HG03159 (cell line): ENCODE data around the gene PYURF.
A peak's percentile ranks its signal among the peaks of the same experiment; 100 is the strongest.
"Not testable (repeated sequence)": the region's sequence is repeated elsewhere in the genome, so short reads cannot be mapped to it uniquely, and the experiment has no call there.

Experiments
- ATAC-seq: cut with Tn5 transposase; IDR thresholded peaks from one replicate; pipeline ENCODE4 v1.9.1; 2021; ENCODE audit warnings: mild to moderate bottlenecking, moderate library complexity; ENCODE audit not compliant: unreplicated experiment

The PYURF gene, protein sequence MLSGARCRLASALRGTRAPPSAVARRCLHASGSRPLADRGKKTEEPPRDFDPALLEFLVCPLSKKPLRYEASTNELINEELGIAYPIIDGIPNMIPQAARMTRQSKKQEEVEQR

DNA sequence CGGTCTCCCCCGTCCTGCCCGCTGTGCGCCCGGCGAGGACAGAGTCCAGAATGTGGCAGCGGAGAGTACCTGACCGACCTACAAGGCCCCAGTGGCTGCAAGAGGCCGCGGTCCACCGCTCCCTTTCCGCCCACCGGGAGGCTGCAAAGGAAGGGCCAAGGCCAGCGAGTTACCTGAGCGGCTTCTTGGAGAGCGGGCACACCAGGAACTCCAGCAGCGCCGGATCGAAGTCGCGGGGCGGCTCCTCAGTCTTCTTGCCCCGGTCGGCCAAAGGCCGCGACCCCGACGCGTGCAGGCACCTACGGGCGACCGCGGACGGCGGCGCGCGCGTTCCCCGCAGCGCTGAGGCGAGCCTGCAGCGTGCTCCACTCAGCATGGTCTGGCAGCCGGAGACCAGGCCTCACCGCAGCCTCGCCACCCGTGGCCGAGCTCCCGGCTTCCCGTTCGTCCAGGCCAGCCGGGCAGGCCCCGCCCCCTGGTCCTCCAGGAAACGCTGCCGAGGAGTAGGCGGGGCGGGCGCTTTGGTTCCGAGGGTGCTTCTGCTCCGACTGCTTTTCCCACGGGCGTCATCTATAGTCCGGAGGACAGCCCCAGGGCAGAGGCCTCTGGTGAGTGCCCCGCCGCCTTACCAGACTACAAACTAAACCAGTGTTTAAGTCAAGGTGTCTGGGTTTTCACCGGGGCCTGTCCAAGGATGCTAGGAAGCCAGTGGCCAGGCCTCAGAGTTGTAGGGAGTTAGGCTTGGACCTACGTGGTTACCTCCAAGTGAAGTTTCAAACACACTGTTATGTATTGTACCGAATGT, at the start of gene PYURF:
TSS of gene PYURF (minus strand) at position 452 of the 805 bp plus-strand sequence. CDS start at position 376, 76 bp downstream.
- ATAC-seq, result peak; percentile 69

DNA sequence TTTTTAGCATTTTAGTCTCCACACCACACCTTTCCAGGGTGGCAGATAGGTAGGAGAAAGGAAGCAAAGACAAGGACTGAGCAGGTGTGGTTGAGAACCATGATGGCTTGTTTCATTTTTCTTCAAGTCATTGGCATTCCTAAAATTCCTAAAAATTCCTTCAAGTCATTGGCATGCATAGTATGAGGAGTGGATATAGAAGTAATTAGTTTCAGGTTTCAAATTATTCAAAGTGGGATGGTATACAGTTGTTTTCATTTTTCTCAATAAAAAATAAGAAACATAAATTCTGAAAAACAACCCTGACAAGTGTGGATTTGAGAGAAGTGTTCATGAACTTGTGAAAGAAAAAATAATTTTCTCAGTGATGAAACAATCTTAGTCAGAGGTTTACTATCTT, 46.4 kb upstream of the PYURF start:
- ATAC-seq, result no peak

DNA sequence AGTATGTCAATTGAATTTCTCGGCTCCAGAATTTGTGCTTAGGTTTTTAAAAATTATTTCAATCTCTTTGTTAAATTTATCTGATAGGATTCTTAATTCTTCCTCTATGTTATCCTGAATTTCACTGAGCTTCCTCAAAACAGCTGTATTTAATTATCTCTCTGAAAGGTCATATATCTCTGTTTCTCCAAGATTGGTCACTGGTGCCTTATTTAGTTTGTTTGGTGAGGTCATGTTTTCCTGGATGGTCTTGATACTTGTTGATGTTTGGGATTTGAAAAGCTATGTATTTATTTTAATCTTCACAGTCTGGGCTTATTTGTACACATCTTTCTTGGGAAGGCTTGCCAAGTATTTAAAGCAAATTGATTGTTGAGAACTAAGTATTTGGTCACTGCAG, 44.0 kb upstream of the PYURF start:
- no peak for ATAC-seq

DNA sequence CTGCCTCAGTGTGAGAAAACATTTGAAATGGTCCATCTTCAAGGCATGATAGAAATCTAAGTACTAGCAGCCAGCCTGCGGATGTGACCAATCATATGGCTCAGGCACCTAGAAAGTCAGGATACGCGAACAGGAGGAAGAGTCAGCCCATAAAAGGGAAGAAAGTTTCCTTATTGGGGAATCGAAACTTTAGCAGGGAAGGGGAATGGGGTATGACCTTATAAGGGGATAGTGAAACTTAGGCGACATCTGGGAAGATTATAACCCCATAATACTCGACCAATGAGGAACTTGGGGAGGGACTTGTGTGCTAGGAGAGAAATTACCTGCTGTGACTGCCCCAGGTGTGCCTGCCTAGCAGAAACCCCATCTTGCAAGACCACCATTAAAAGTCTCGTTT, 26.2 kb upstream of the PYURF start:
- no peak for ATAC-seq

DNA sequence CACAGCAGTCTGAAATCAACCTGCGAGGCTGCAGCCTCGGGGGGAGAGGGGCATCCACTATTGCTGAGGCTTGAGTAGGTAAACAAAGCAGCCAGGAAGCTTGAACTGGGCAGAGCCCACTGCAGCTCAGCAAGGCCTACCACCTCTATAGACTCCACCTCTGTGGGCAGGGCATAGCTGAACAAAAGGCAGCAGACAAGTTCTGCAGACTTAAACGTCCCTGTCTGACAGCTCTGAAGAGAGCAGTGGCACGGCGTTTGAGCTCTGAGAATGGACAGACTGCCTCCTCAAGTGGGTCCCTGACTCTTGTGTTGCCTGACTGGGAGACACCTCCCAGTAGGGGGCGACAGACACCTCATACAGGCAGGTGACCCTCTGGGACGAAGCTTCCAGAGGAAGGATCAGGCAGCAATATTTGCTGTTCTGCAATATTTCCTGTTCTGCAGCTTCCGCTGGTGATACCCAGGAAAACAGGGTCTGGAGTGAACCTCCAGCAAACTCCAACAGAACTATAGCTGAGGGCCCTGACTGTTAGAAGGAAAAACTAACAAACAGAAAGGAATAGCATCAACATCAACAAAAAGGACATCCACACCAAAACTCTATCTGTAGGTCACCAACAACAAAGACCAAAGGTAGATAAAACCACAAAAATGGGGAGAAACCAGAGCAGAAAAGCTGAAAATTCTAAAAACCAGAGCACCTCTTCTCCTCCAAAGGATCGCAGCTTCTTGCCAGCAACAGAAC, 15.9 kb upstream of the PYURF start:
- ATAC-seq, result not testable (repeated sequence)

DNA sequence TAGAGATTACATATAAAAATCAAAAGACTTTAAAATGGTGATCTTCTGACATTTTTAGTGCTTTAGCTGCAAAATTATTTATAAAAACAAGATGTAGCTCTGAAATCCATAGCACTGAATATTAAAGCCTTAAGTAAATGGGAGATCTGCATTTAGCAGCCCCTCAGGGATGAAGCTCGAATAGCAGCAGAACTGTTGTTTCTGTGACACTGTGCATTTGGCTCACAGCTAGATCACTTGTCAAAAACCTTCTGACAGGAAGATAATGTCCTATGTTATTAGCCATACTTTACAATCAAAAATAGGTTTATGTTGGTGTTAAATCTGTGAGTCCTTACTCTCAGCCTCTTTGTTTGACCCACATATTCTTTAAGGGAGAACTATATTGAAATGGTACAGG, 14.1 kb upstream of the PYURF start:
- ATAC-seq, result no peak

DNA sequence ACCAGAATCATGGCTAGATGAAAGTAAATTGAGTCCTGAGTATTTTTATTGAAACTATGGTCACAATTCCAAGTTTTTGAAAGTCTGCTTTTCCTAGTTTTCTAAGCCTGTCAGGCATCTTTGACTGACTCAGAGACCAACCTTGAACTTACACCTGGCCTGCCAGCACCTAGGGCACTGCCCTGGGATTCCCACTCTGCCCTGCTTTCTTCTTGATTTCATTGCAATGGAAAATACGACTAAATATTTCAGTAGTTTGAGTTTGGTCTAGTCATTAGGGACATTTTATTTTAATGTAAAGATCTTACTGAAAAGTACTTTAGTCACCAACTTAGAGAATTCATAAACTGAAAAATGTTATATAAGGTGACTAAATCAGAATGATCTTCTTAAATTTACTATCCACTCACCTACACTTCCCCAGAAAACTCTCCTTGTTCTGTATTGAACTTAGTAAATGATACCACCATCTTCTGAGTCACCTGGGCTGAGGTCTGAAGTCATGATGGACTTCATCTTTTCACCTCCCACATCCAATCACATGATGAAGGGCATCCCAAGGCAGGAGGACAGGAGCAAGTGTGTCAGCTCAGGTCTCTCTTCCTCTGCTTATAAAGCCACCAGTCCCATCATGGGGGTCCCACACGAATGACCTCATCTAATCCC, 11.6 kb upstream of the PYURF start:
- ATAC-seq, result no peak

DNA sequence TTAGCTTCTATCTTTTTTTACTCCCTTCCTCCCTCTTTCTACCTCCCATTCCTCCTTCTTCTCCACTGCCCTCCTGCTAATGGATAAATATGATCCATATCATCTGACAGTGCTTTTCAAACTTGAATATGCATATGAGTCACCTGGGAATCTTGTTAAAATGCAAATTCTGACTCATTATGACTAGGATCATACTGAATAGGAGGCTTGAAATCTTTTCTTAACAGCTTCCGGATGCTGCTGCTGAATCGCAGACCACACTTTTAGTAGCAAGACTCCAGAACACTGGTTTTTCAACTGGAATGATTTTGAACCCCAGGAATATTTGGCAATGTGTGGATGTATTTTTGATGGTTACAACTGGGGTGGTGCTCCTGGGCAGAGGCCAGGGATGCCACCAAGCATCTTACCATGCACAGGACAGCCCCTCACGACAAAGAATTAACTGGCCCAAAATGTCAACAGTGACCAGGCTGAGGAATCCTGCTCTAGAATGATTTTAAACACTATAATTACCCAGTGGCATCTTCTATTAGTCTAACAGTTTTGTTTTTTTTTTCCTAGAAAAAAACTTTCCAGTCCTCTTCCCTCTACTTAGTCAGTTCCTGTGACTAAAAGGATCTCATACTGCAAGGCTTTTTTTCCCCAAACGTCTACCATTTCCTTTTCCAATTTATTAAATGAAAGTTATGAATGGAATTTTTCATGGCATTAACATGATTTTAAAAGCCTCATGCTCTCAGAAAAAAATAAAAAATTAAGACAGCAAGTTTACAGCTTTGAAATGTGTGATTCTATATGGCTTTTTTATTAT, 10.6 kb upstream of the PYURF start:
- ATAC-seq, result no peak

DNA sequence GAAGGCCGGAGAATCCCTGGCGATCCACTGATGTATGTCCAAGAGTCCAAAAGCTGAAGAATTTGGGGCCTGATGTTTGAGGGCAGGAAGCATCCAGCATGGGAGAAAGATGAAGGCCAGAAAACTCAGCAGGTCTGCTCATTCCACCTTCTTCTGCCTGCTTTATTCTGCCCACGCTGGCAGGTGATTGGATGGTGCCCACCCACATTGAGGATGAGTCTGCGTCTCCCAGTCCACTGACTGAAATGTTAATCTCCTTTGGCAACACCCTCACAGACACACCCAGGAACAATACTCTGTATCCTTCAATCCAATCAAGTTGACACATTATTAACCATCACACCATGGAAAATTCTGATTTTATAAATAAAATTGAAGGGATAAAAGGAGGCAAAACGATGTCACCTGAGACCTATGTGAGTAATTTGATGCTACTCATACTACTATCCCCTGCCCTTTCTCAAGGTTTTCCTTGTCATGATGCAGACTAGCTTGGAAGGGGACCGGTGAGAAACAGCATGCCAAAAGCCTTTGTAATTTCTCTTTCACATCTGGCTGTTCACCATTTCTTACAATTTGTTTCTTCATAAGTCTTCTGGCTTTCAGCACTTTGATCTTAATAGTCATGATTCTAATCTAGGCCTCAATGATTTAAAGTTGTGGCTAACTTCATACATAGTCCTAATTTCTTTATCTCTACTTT, 9.7 kb upstream of the PYURF start:
- no peak for ATAC-seq

DNA sequence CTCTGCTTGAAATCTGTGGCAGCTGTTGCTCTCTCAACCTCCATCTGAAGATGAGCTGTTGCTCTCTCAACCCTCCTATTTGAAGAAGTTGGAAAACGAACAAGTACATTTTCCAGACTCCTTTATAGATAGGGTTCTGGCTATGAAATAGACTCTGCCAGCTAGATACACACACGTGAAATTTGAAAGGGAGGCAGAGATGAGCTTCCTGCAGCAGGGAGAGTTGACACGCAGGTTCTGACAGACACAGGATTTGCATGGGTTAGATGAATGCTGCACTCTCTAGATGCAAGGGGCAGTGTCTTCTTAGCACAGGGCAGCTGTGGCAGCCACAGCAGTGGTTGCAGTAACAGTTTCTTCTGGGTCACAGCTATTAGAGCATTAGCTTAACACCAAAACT, 8.0 kb upstream of the PYURF start:
- no peak for ATAC-seq

DNA sequence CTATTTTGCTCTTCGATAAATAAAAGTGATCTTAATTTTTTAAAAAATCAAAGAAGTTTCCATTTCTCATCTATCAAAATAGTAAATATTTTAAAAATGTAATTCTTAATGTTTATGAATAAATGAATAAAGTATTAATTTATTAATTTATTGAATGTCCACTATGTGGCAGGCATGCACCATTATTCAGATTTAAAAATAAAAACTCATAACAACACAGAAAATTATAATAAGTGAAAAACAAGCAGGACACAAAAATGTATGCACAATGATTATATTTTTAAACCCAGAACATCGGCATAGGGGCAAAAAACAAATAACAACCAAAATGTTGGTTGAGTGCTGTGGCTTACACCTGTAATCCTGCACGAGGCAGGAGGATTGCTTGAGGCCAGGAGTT, 5.3 kb upstream of the PYURF start:
- ATAC-seq, result no peak

DNA sequence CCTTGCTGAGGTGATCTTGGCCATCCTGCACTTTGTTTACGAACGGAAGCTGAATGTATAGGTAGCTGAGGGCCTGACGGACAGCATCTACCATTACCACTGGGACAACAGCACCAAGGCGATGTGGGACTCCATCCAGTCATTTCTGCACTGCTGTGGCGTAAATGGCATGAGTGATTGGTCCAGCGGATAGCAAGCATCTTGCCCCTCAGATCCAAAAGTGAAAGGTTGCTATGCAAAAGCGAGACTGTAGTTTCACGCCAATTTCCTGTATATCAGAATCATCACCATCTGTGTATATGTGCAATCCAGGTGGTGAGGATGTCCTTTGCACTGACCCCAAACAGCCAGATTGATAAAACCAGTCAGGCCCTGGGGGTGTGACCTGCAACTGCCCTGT, 4.2 kb upstream of the PYURF start:
- no peak for ATAC-seq

DNA sequence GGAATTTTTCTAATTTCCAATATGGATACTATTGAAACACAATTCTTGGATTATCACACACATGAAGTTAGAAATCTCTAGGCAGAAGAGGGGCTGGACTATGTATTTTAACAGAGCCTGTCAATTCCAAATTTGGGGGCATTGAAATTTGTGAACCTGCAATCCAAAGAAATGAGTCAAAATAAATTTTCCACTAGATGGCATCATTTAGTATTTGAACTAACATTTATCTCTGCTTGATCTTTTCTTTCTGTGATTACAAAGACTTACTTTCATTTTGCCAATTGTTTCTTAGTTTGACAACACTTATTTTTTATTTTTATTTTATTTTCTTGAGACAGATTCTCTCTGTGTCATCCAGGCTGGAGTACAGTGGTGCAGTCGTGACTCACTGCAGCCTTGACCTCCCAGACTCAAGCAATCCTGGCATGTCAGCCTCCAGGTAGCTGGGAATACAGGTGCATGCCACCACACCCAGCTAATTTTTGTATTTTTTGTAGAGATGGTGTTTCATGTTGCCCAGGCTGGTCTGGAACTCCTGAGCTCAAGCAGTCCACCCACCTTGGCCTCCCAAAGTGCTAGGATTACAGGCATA, 2.7 kb upstream of the PYURF start:
- no peak for ATAC-seq

DNA sequence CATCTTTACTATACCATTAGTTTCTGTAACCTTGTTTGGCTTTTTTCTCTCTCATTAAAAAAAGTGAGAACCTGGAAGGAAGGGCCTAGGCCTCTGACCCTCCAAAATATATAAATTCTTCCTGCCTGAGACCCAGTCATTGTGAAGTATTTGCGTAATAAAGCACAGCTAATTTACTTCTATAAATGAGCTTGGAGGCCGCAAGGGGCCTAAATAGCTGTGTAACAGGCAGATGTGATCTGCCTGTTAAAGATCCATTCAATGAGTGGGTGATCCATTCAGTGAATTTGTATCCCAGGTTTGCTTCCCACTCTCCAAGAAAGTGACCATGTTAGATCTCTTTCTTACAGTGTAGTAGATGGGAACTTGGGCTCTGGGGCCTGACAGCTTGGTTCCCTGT, 595 bp upstream of the PYURF start:
- no peak for ATAC-seq

DNA sequence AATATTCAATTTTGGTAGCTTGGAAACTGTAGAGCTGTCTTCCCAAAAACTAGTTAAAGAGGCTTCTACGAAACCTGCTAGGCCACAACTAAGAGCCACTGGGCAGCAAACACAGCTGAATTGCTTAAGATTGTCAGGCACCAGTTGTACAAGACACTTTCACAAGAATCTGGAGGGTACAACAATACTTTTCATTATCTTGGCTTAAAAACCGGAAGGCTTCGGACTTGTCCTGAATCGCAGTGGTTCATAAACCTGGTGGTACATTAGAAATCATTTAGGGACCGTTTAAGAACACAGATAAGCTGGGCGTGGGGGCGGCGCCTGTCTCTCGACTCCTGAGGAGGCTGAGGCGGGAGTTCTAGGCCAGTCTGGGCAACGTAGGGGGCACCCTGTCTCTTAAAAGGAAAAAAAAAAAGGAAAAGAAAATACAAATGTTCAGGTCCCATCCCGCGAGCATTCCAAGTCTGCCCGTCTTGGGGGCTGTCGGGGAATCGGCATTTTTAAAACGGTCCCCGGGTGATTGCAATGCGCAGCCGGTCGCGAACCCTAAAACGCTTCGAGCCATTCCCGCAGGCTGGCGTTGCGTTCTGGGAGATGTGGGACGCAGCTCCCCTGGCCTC, 763 bp downstream of the PYURF start:
- ATAC-seq, result no peak

DNA sequence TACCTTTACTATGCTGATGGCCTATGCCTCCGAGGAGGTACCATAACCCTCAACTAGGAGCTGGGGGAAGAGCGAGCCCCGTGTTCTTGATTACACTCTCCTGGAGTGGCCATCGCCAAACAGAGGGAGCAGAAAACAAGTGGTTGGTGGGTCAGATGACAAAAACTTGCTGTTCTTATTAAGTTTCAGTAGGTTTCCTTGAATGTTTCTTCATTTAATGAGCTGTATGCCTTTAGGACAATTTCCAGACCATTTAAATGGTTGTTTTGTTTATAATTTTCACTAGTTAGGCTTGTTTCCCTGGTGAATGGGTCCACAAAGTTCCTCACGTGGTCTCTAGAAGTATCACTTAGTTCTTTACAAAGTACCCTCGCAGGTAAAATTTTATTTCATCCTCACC, 4.7 kb downstream of the PYURF start:
- no peak for ATAC-seq

DNA sequence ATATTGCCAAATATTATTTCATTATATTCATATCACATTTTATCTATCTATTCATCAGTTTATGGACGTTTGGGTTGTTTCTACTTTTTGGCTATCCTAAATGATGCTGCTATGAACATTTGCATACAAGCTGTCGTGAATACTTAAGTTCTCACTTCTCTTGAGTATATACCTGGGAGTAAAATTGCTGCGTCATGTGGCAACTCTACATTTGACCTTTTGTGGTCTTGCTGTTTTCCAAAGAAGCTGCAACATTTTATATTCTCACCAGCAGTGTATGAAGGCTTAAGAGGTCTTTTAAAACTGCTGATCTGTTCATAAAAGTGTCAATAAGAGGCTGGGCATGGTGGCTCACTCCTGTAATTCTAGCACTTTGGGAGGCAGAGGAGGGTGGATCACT, 5.8 kb downstream of the PYURF start:
- ATAC-seq, result no peak

DNA sequence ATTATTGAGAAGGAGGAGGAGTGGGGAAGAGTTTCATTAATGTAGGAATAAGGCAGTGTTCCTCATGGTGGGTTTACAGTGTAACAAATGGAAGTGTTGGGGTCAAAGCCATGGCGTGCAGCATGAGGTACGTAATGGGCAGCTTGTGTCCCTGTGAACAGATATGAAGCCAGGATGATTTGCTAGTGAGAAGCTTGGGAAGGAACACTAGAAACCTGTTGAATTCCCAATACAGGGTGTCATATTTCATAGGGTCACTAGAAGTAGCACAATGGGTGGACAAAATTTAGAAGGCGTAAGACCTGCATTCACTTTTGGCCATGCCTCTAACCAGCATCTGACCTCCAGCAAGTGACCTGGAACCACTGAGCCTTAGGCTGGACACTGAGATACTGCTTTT, 6.8 kb downstream of the PYURF start:
- ATAC-seq, result no peak
